GOT3 (cell line): Measurements from ENCODE around the gene DHX36.

Experiments
- DNase-seq: peaks from one replicate; lab custom pipeline; 2025; ENCODE audit warnings: mixed read lengths; lab: John Stamatoyannopoulos, UW

The DHX36 gene

GRCh38 chr3:154323891-154324738, at the start of gene DHX36:
TSS of gene DHX36 (minus strand) at chr3:154324487. CDS start at chr3:154324416, 71 bp downstream.
- DNase-seq = peak; percentile 59

- DNase-seq = no peak
Measured at GRCh38 chr3:154367221-154367620, 42.9 kb upstream of the DHX36 start.

GRCh38 chr3:154364849-154365248, 40.6 kb upstream of the DHX36 start:
- DNase-seq = no peak

- DNase-seq = no peak
Measured at GRCh38 chr3:154361099-154361498, 36.8 kb upstream of the DHX36 start.

GRCh38 chr3:154356009-154356408, 31.7 kb upstream of the DHX36 start:
- DNase-seq = no peak

GRCh38 chr3:154349223-154349622, 24.9 kb upstream of the DHX36 start:
- DNase-seq = no peak

GRCh38 chr3:154345422-154346122, 21.3 kb upstream of the DHX36 start:
- DNase-seq = no peak

GRCh38 chr3:154338570-154338969, 14.3 kb upstream of the DHX36 start:
- DNase-seq = no peak

- DNase-seq = no peak
Measured at GRCh38 chr3:154338008-154338407, 13.7 kb upstream of the DHX36 start.

- no peak for DNase-seq
Measured at GRCh38 chr3:154334973-154335420, 10.7 kb upstream of the DHX36 start.

- no peak for DNase-seq
Measured at GRCh38 chr3:154327871-154328270, 3.6 kb upstream of the DHX36 start.

- DNase-seq = no peak
Measured at GRCh38 chr3:154324919-154325318, 632 bp upstream of the DHX36 start.

GRCh38 chr3:154316974-154317767, 7.1 kb downstream of the DHX36 start:
- DNase-seq = no peak

GRCh38 chr3:154314152-154314551, 10.1 kb downstream of the DHX36 start:
- no peak for DNase-seq

- no peak for DNase-seq
Measured at GRCh38 chr3:154310840-154311239, 13.4 kb downstream of the DHX36 start.

GRCh38 chr3:154307363-154307762, 16.9 kb downstream of the DHX36 start:
- no peak for DNase-seq

- no peak for DNase-seq
Measured at GRCh38 chr3:154304936-154305335, 19.4 kb downstream of the DHX36 start.

- DNase-seq = no peak
Measured at GRCh38 chr3:154304116-154304786, 20.0 kb downstream of the DHX36 start.

- DNase-seq = no peak
Measured at GRCh38 chr3:154301561-154301960, 22.7 kb downstream of the DHX36 start.

GRCh38 chr3:154294016-154294415, 30.3 kb downstream of the DHX36 start:
- no peak for DNase-seq

- no peak for DNase-seq
Measured at GRCh38 chr3:154290187-154290586, 34.1 kb downstream of the DHX36 start.

GRCh38 chr3:154285221-154285620, 39.1 kb downstream of the DHX36 start:
- DNase-seq = no peak
